GM12878 (cell line): ENCODE data around the gene RNPS1. TPM values are rescaled to one million over a fixed set of nuclear protein-coding genes. Genes with fewer than 3 reads are reported as not detected.

ENCODE experiments used
- CHD1 ChIP-seq: IDR thresholded peaks from 2 replicates; pipeline ENCODE4 v1.6.1; 2012; ENCODE audit warnings: low read depth, low read length, improper control_type of control experiment
- DPF2 ChIP-seq: fragments of 450-650 bp; IDR thresholded peaks from 2 replicates; pipeline ENCODE4 v1.6.1; 2017; ENCODE audit warnings: mild to moderate bottlenecking
- EGR1 ChIP-seq, 2 experiments: IDR thresholded peaks; 1 replicate in 1 of 2; 2 replicates in 1 of 2; pipeline ENCODE4 v1.6.1; 2011 to 2012; ENCODE audit warnings: low read depth in 2 of 2, low read length in 2 of 2, borderline replicate concordance in 1 of 2, mild to moderate bottlenecking in 1 of 2, moderate library complexity in 1 of 2
- EP300 ChIP-seq, 2 experiments: fragments of 150-350 bp in 1 of 2; IDR thresholded peaks; 2 replicates each; pipeline ENCODE4 v1.6.1; 2011 to 2012; ENCODE audit warnings: low read depth in 2 of 2, low read length in 2 of 2, borderline replicate concordance in 1 of 2, improper control_type of control experiment in 1 of 2, inconsistent platforms in 1 of 2; ENCODE audit not compliant: control insufficient read depth in 1 of 2
- EZH2 ChIP-seq: IDR thresholded peaks from 2 replicates; pipeline ENCODE4 v1.6.1; 2012; ENCODE audit warnings: low read depth, mild to moderate bottlenecking, control low read depth, inconsistent platforms, low read length, borderline replicate concordance; ENCODE audit not compliant: control insufficient read depth
- FOS ChIP-seq: IDR thresholded peaks from 3 replicates; pipeline ENCODE4 v1.6.1; 2011; ENCODE audit warnings: borderline replicate concordance; ENCODE audit not compliant: insufficient read length; ENCODE audit errors: extremely low read depth
- FOXM1 ChIP-seq: IDR thresholded peaks from 2 replicates; pipeline ENCODE4 v1.6.1; 2012; ENCODE audit warnings: low read depth, mild to moderate bottlenecking, inconsistent platforms, low read length, moderate library complexity
- IKZF1 ChIP-seq: fragments of 450-650 bp; conservative IDR thresholded peaks from 2 replicates; pipeline ENCODE4 v1.6.1; 2017; ENCODE audit warnings: antibody characterized with exemption, mild to moderate bottlenecking
- IKZF2 ChIP-seq, 2 experiments: fragments of 450-650 bp; IDR thresholded peaks; 2 replicates each; pipeline ENCODE4 v1.6.1; 2017; ENCODE audit warnings: mild to moderate bottlenecking in 2 of 2, moderate library complexity in 2 of 2
- NBN ChIP-seq: fragments of 450-650 bp; IDR thresholded peaks from 2 replicates; pipeline ENCODE4 v1.6.1; 2016
- NFIC ChIP-seq: IDR thresholded peaks from 2 replicates; pipeline ENCODE4 v1.6.1; 2012; ENCODE audit warnings: low read depth, mild to moderate bottlenecking, inconsistent platforms, low read length, moderate library complexity
- NR2F1 ChIP-seq: fragments of 450-650 bp; conservative IDR thresholded peaks from 2 replicates; pipeline ENCODE4 v1.6.1; 2017; ENCODE audit warnings: mild to moderate bottlenecking
- PAX8 ChIP-seq: fragments of 450-650 bp; IDR thresholded peaks from 2 replicates; pipeline ENCODE4 v1.6.1; 2017; ENCODE audit warnings: mild to moderate bottlenecking, moderate library complexity
- RELA ChIP-seq: fragments of 450-650 bp; IDR thresholded peaks from 2 replicates; pipeline ENCODE4 v1.8.0; 2014; ENCODE audit warnings: borderline replicate concordance; ENCODE audit not compliant: partially characterized antibody
- SIN3A ChIP-seq: IDR thresholded peaks from 2 replicates; pipeline ENCODE4 v1.6.1; 2012; ENCODE audit warnings: low read depth, low read length, improper control_type of control experiment
- STAT3 ChIP-seq: IDR thresholded peaks from 2 replicates; pipeline ENCODE4 v1.6.1; 2011; ENCODE audit warnings: low read depth, low read length, improper control_type of control experiment
- TAF1 ChIP-seq: IDR thresholded peaks from 2 replicates; pipeline ENCODE4 v1.6.1; 2011; ENCODE audit warnings: mild to moderate bottlenecking, low read depth, low read length, borderline replicate concordance
- TARDBP ChIP-seq: IDR thresholded peaks from 2 replicates; pipeline ENCODE4 v1.6.1; 2016; ENCODE audit warnings: borderline replicate concordance
- TCF7 ChIP-seq: IDR thresholded peaks from 2 replicates; pipeline ENCODE4 v1.6.1; 2014; ENCODE audit warnings: antibody characterized with exemption, borderline replicate concordance
- WRNIP1 ChIP-seq: IDR thresholded peaks from 2 replicates; pipeline ENCODE4 v1.6.1; 2011; ENCODE audit warnings: low read depth, low read length, improper control_type of control experiment, borderline replicate concordance
- YBX1 ChIP-seq: fragments of 450-650 bp; IDR thresholded peaks from 2 replicates; pipeline ENCODE4 v1.6.1; 2016; ENCODE audit warnings: antibody characterized with exemption
- ZNF24 ChIP-seq: fragments of 450-650 bp; IDR thresholded peaks from 2 replicates; pipeline ENCODE4 v1.6.1; 2017; ENCODE audit warnings: antibody characterized with exemption, mild to moderate bottlenecking
- ZSCAN29 ChIP-seq: fragments of 450-650 bp; IDR thresholded peaks from 2 replicates; pipeline ENCODE4 v1.6.1; 2017; ENCODE audit warnings: mild to moderate bottlenecking, moderate library complexity
- polyA plus RNA-seq, 11 experiments: library from polyadenylated mRNA; depleted of rRNA in 4 of 11; unstranded in 6 of 11; stranded (reverse) in 5 of 11; fragments of >200 nt; fragmentation: Nextera tagmentation in 4 of 11; fragmentation: Illumina TruSeq in 1 of 11; extraction: Ambion mirVana in 4 of 11; extraction: Trizol in 1 of 11; gene quantifications; 1 replicate in 1 of 11; 2 replicates in 10 of 11; pipeline versions ENCODE4 v1.2.1 to v1.2.3, GENCODE V29; 2011 to 2016; ENCODE audit warnings: inconsistent platforms in 2 of 11, missing spikeins in 2 of 11, low read depth in 1 of 11
- total RNA-seq, 4 experiments: library from RNA; depleted of rRNA in 3 of 4; stranded (reverse); fragments of >200 nt in 3 of 4; fragmentation: Illumina TruSeq in 1 of 4; extraction: Trizol in 1 of 4; gene quantifications; 2 replicates each; pipeline versions ENCODE4 v1.2.1 to v1.2.3, GENCODE V29; 2013 to 2021
- TF ChIP-seq, protein P1 (sequence below): IDR thresholded peaks from 2 replicates; pipeline ENCODE4 v1.6.1; 2011; ENCODE audit warnings: mild to moderate bottlenecking, low read depth, low read length, moderate library complexity; ENCODE audit not compliant: insufficient replicate concordance
- TF ChIP-seq, protein P2 (sequence below): fragments of 450-650 bp; formaldehyde crosslinking; IDR thresholded peaks from 2 replicates; pipeline ENCODE4 v1.4.0; 2020; ENCODE audit warnings: mild to moderate bottlenecking, moderate library complexity
- TF ChIP-seq, protein P3 (sequence below): fragments of 450-650 bp; IDR thresholded peaks from 2 replicates; pipeline ENCODE4 v1.6.1; 2014; ENCODE audit warnings: mild to moderate bottlenecking
- TF ChIP-seq, protein P4 (sequence below): fragments of 450-650 bp; IDR thresholded peaks from 2 replicates; pipeline ENCODE4 v1.6.1; 2017; ENCODE audit warnings: low read depth, mild to moderate bottlenecking, moderate library complexity

RNPS1 gene
- total and polyA plus RNA-seq, 10 of the 15 experiments (the other 5 are each of a cell fraction or from before 2014, with no cell fraction given): 38.2 to 359 (median 188) TPM

DNA sequence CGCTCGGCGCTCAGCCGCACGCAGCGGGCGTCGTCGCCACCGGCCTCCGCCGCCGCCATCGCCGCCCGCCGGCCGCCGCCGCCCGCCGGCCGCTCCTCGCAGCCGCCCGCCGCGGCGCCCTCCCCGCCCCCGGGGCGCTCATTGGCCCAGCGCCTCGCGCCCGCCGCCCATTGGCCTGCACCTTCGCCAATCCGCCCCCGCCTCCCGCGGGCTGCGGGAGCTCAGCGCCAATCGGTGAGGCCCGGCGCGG is 53.3 kb downstream of the RNPS1 start, which contains the start of gene PGP (continued):
- TF ChIP-seq WRNIP1 (no peak), SIN3A (no peak), ZNF24 (no peak), STAT3 (no peak), EZH2 (0 out of 2 replicates have a peak, but pooled peaks have one; percentile 96), RELA (no peak), TAF1 (no peak), TARDBP (peak; percentile 95), IKZF1 (no peak), IKZF2 (IDR thresholded peaks at IDR 0.05) (no peak), EGR1 (IDR thresholded peaks at IDR 0.05; ENCODE audit: borderline replicate concordance in 1 of 2, low read depth in 2 of 2, low read length in 2 of 2) (peak in 1 of 2 experiments; percentile 87; a peak in 2 of 3 replicates), YBX1 (no peak), FOXM1 (0 out of 2 replicates have a peak, but pooled peaks have one; percentile 29), DPF2 (no peak), NBN (no peak), PAX8 (no peak), EP300 (IDR thresholded peaks at IDR 0.05; ENCODE audit: borderline replicate concordance in 1 of 2, control insufficient read depth in 1 of 2, low read depth in 2 of 2, low read length in 2 of 2) (no peak), ZSCAN29 (no peak), CHD1 (no peak), TCF7 (no peak), NR2F1 (no peak), NFIC (no peak), FOS (peak; percentile 96)
- TF ChIP-seq, protein P1, sequence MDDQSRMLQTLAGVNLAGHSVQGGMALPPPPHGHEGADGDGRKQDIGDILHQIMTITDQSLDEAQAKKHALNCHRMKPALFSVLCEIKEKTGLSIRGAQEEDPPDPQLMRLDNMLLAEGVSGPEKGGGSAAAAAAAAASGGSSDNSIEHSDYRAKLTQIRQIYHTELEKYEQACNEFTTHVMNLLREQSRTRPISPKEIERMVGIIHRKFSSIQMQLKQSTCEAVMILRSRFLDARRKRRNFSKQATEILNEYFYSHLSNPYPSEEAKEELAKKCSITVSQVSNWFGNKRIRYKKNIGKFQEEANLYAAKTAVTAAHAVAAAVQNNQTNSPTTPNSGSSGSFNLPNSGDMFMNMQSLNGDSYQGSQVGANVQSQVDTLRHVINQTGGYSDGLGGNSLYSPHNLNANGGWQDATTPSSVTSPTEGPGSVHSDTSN: peak; percentile 92
- TF ChIP-seq, protein P2, sequence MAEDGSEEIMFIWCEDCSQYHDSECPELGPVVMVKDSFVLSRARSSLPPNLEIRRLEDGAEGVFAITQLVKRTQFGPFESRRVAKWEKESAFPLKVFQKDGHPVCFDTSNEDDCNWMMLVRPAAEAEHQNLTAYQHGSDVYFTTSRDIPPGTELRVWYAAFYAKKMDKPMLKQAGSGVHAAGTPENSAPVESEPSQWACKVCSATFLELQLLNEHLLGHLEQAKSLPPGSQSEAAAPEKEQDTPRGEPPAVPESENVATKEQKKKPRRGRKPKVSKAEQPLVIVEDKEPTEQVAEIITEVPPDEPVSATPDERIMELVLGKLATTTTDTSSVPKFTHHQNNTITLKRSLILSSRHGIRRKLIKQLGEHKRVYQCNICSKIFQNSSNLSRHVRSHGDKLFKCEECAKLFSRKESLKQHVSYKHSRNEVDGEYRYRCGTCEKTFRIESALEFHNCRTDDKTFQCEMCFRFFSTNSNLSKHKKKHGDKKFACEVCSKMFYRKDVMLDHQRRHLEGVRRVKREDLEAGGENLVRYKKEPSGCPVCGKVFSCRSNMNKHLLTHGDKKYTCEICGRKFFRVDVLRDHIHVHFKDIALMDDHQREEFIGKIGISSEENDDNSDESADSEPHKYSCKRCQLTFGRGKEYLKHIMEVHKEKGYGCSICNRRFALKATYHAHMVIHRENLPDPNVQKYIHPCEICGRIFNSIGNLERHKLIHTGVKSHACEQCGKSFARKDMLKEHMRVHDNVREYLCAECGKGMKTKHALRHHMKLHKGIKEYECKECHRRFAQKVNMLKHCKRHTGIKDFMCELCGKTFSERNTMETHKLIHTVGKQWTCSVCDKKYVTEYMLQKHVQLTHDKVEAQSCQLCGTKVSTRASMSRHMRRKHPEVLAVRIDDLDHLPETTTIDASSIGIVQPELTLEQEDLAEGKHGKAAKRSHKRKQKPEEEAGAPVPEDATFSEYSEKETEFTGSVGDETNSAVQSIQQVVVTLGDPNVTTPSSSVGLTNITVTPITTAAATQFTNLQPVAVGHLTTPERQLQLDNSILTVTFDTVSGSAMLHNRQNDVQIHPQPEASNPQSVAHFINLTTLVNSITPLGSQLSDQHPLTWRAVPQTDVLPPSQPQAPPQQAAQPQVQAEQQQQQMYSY: peak; percentile 74; the same call in 1 of the 2 replicates
- TF ChIP-seq, protein P3, sequence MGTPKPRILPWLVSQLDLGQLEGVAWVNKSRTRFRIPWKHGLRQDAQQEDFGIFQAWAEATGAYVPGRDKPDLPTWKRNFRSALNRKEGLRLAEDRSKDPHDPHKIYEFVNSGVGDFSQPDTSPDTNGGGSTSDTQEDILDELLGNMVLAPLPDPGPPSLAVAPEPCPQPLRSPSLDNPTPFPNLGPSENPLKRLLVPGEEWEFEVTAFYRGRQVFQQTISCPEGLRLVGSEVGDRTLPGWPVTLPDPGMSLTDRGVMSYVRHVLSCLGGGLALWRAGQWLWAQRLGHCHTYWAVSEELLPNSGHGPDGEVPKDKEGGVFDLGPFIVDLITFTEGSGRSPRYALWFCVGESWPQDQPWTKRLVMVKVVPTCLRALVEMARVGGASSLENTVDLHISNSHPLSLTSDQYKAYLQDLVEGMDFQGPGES: no peak
- TF ChIP-seq, protein P4, sequence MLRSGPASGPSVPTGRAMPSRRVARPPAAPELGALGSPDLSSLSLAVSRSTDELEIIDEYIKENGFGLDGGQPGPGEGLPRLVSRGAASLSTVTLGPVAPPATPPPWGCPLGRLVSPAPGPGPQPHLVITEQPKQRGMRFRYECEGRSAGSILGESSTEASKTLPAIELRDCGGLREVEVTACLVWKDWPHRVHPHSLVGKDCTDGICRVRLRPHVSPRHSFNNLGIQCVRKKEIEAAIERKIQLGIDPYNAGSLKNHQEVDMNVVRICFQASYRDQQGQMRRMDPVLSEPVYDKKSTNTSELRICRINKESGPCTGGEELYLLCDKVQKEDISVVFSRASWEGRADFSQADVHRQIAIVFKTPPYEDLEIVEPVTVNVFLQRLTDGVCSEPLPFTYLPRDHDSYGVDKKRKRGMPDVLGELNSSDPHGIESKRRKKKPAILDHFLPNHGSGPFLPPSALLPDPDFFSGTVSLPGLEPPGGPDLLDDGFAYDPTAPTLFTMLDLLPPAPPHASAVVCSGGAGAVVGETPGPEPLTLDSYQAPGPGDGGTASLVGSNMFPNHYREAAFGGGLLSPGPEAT: no peak
